Measurements from ENCODE around the gene LMTK2. TPM values are rescaled to one million over a fixed set of nuclear protein-coding genes. Genes with fewer than 3 reads are reported as not detected.

The LMTK2 gene
- total and polyA plus RNA-seq, 10 donors, result 1.3 to 22.8 (median 18.6) TPM

GRCh38 chr7:98203261-98203963 lies 96.8 kb downstream of the LMTK2 start:
- H3K4me1 ChIP-seq, result peaks cover 7 to 50% (median 43%) of the 10 kb centered on the region in 6 donors
- no peaks in the 10 kb centered on the region for H3K27me3 ChIP-seq (replicated peaks in 1 of 7)
- 76 to 84% (median 81%) methylated on average over 24 to 28 of the region's 28 CpGs for WGBS, 5 donors
- DNase-seq, result peak; percentile 81
- intact Hi-C loops (cut with DNase I; ENCODE audit: low total_unique reads), result no loop called here
- TF ChIP-seq POLR2AphosphoS5 (IDR thresholded peaks at IDR 0.05) (peak in 1 of 3 donors; percentile 43), POLR2A (IDR thresholded peaks at IDR 0.05) (no peak), CTCF (IDR thresholded peaks at IDR 0.05 in 8 of 11, conservative IDR thresholded peaks at IDR 0.05 in 3 of 11) (no peak)
- peaks cover 0 to 59% (median 33%) of the 10 kb centered on the region in 6 donors for H3K36me3 ChIP-seq
- peaks cover 0 to 4% (median 1%) of the 10 kb centered on the region in 8 donors for H3K9me3 ChIP-seq
- H3K4me3 ChIP-seq, result peak overlapping the region in 3 of 8 donors; percentile 7 to 45 (median 7)
- peak overlapping the region in 4 of 8 donors; percentile 10 to 70 (median 58) for H3K27ac ChIP-seq

GRCh38 chr7:98203964-98204605 lies 97.4 kb downstream of the LMTK2 start:
- WGBS, 5 donors, result 96 to 99% (median 97%) methylated on average over 18 of the region's 18 CpGs
- intact Hi-C loops (cut with DNase I; ENCODE audit: low total_unique reads), result no loop called here
- peaks cover 7 to 48% (median 43%) of the 10 kb centered on the region in 6 donors for H3K4me1 ChIP-seq
- no peaks in the 10 kb centered on the region for H3K9me3 ChIP-seq
- DNase-seq, result no peak
- H3K36me3 ChIP-seq, result peaks cover 0 to 62% (median 33%) of the 10 kb centered on the region in 6 donors
- H3K27ac ChIP-seq, result peak overlapping the region in 1 of 8 donors; percentile 70
- H3K27me3 ChIP-seq (replicated peaks in 1 of 7), result no peaks in the 10 kb centered on the region
- no peak overlapping the region for H3K4me3 ChIP-seq
- no peak for TF ChIP-seq POLR2A (IDR thresholded peaks at IDR 0.05)
- TF ChIP-seq CTCF (IDR thresholded peaks at IDR 0.05 in 8 of 11, conservative IDR thresholded peaks at IDR 0.05 in 3 of 11), result no peak
- TF ChIP-seq POLR2AphosphoS5 (IDR thresholded peaks at IDR 0.05), result no peak

- WGBS, 5 donors, result 93 to 98% (median 95%) methylated on average over 11 of the region's 11 CpGs
- DNase-seq, result peak; percentile 63
- peaks cover 7 to 43% (median 40%) of the 10 kb centered on the region in 6 donors for H3K4me1 ChIP-seq
- no peak overlapping the region for H3K27ac ChIP-seq
- H3K4me3 ChIP-seq, result no peak overlapping the region
- intact Hi-C loops (cut with DNase I; ENCODE audit: low total_unique reads), result no loop called here
- no peaks in the 10 kb centered on the region for H3K27me3 ChIP-seq (replicated peaks in 1 of 7)
- peaks cover 0 to 68% (median 33%) of the 10 kb centered on the region in 6 donors for H3K36me3 ChIP-seq
- TF ChIP-seq POLR2A (IDR thresholded peaks at IDR 0.05) (no peak), CTCF (IDR thresholded peaks at IDR 0.05 in 8 of 11, conservative IDR thresholded peaks at IDR 0.05 in 3 of 11) (no peak), POLR2AphosphoS5 (IDR thresholded peaks at IDR 0.05) (no peak)
- H3K9me3 ChIP-seq, result no peaks in the 10 kb centered on the region
These were observed 98.0 kb downstream of the LMTK2 start for GRCh38 chr7:98204670-98205069.
